Measurements from ENCODE around the gene SLC25A24. TPM values are rescaled to one million over a fixed set of nuclear protein-coding genes. Genes with fewer than 3 reads are reported as not detected.

SLC25A24 gene
- total RNA-seq, 4 donors from 2014 or later, result 25.2 to 40.1 (median 29.1) TPM

- TF ChIP-seq POLR2A (IDR thresholded peaks at IDR 0.05) (no peak), POLR2AphosphoS5 (IDR thresholded peaks at IDR 0.05) (no peak), EP300 (IDR thresholded peaks at IDR 0.05) (no peak), CTCF (IDR thresholded peaks at IDR 0.05) (no peak)
- 66 to 69% methylated on average over 2 to 4 of the region's 4 CpGs for WGBS, 2 donors (ENCODE audit: low coverage in 1 of 2)
- Histone ChIP-seq H3K27ac (no peak overlapping the region), H3K27me3 (no peaks in the 10 kb centered on the region), H3K4me1 (no peaks in the 10 kb centered on the region), H3K4me3 (no peak overlapping the region), H3K9me3 (no peaks in the 10 kb centered on the region), H3K36me3 (no peaks in the 10 kb centered on the region)
- no peak for ATAC-seq
Observed at GRCh38 chr1:108096089-108096488, 104.1 kb downstream of the SLC25A24 start.

- Histone ChIP-seq H3K27ac (no peak overlapping the region), H3K4me3 (no peak overlapping the region), H3K9me3 (no peaks in the 10 kb centered on the region), H3K4me1 (no peaks in the 10 kb centered on the region), H3K36me3 (no peaks in the 10 kb centered on the region), H3K27me3 (no peaks in the 10 kb centered on the region)
- 33 to 47% methylated on average over 1 of the region's 1 CpG for WGBS, 2 donors (ENCODE audit: low coverage in 1 of 2)
- TF ChIP-seq POLR2A (IDR thresholded peaks at IDR 0.05) (no peak), CTCF (IDR thresholded peaks at IDR 0.05) (no peak), EP300 (IDR thresholded peaks at IDR 0.05) (no peak), POLR2AphosphoS5 (IDR thresholded peaks at IDR 0.05) (no peak)
- no peak for ATAC-seq
Observed at GRCh38 chr1:108089477-108089876, 110.7 kb downstream of the SLC25A24 start.

GRCh38 chr1:108085628-108086027 lies 114.5 kb downstream of the SLC25A24 start:
- Histone ChIP-seq H3K4me1 (no peaks in the 10 kb centered on the region), H3K27ac (no peak overlapping the region), H3K36me3 (no peaks in the 10 kb centered on the region), H3K4me3 (no peak overlapping the region), H3K27me3 (no peaks in the 10 kb centered on the region), H3K9me3 (no peaks in the 10 kb centered on the region)
- no peak for TF ChIP-seq POLR2AphosphoS5 (IDR thresholded peaks at IDR 0.05)
- no peak for TF ChIP-seq EP300 (IDR thresholded peaks at IDR 0.05)
- no peak for TF ChIP-seq CTCF (IDR thresholded peaks at IDR 0.05)
- TF ChIP-seq POLR2A (IDR thresholded peaks at IDR 0.05), result no peak
- no peak for ATAC-seq
- 67 to 77% methylated on average over 1 of the region's 1 CpG for WGBS, 2 donors (ENCODE audit: low coverage in 1 of 2)

- TF ChIP-seq POLR2AphosphoS5 (IDR thresholded peaks at IDR 0.05), result no peak
- TF ChIP-seq POLR2A (IDR thresholded peaks at IDR 0.05), result no peak
- no peak for TF ChIP-seq EP300 (IDR thresholded peaks at IDR 0.05)
- no peak for TF ChIP-seq CTCF (IDR thresholded peaks at IDR 0.05)
- H3K4me1 ChIP-seq, result no peaks in the 10 kb centered on the region
- H3K27ac ChIP-seq, result no peak overlapping the region
- no peaks in the 10 kb centered on the region for H3K36me3 ChIP-seq
- H3K9me3 ChIP-seq, result no peaks in the 10 kb centered on the region
- no peak for ATAC-seq
- H3K27me3 ChIP-seq, result peaks cover under 1% of the 10 kb centered on the region
- 80 to 84% methylated on average over 2 of the region's 6 CpGs for WGBS, 2 donors (ENCODE audit: low coverage in 1 of 2)
- H3K4me3 ChIP-seq, result no peak overlapping the region
Observed at GRCh38 chr1:108084866-108085477, 115.2 kb downstream of the SLC25A24 start.

Other genes with a start within 250 kb of the SLC25A24 start
- gene VAV3, start 235.2 kb downstream of the SLC25A24 start, total RNA-seq, result 1 to 10 TPM; 1.3 to 4.7 (median 2.9) TPM
- not detected for gene NBPF4, start 43.7 kb upstream of the SLC25A24 start, total RNA-seq
- not detected for gene NBPF6, start 250.0 kb upstream of the SLC25A24 start, total RNA-seq